ENCODE measurements around the gene FNDC10.

The FNDC10 gene

DNA sequence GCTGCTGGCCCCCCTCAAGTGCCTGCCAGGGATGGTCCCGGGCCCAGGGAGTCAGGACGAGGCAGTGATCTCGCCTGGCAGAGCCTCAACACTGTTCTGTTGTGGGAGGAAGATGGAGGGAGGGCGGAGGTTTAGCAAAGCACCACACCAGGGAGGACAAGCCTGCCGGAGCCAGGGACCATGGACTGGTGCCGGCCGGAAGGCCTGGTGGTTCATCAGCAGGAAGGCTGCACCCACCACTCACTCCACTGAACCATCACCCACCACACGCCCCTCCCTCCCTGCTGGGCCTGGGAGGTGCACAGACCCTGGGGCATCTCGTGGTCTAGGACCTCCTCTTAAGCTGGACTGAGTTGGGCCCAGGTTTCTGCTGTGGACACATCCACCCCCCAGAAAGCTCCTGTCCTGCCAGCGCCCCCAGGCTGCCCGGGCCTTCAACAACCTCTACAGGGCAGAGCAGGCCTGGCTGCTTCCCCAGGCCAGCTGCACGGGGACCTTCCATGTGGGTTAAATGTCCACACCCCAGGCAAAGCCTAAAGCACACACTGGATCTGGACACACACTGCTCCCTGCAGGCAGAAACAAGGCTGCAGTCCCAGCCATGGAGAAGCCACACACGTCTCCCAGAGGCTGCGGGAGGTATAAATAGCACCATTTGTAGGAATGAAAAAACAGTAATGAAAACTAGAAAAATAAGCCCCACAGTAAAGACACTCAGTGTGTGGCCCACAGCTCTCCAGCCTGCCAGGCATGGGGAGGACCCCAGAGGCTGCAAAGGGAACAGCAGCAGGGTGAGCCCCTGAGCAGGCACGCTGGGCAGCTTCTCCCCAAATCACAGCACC lies 49.1 kb downstream of the FNDC10 start:
- DNase-seq (ENCODE audit: low spot score), result no peak
- in situ Hi-C loops (cut with MboI; ENCODE audit: low pct_unique_long_range_greater_than_20kb, low sequenced_read_pairs, unreplicated experiment), result no loop called here
- TF ChIP-seq, protein P1, sequence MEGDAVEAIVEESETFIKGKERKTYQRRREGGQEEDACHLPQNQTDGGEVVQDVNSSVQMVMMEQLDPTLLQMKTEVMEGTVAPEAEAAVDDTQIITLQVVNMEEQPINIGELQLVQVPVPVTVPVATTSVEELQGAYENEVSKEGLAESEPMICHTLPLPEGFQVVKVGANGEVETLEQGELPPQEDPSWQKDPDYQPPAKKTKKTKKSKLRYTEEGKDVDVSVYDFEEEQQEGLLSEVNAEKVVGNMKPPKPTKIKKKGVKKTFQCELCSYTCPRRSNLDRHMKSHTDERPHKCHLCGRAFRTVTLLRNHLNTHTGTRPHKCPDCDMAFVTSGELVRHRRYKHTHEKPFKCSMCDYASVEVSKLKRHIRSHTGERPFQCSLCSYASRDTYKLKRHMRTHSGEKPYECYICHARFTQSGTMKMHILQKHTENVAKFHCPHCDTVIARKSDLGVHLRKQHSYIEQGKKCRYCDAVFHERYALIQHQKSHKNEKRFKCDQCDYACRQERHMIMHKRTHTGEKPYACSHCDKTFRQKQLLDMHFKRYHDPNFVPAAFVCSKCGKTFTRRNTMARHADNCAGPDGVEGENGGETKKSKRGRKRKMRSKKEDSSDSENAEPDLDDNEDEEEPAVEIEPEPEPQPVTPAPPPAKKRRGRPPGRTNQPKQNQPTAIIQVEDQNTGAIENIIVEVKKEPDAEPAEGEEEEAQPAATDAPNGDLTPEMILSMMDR (IDR thresholded peaks at IDR 0.05; ENCODE audit: extremely low read depth, insufficient read depth, missing control alignments), result no peak

DNA sequence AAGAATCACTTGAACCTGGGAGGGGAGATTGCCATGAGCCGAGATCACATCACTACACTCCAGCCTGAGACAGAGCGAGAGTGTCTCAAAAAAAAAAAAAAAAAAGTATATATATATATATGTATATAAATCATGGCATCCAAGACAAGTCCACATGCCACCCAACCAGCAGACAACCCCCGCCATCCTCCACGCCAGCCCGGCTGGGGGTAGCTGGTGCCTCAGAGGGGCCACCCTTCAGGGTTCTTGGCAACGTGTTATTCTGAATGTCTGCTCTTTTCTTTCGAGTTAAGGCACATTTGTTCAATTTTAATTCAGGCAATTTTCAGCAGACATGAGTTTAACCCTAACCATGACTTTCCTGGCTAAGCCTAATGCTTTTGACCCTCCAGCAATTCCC lies 49.8 kb downstream of the FNDC10 start:
- TF ChIP-seq, protein P1 (IDR thresholded peaks at IDR 0.05; ENCODE audit: extremely low read depth, insufficient read depth, missing control alignments), result no peak
- in situ Hi-C loops (cut with MboI; ENCODE audit: low pct_unique_long_range_greater_than_20kb, low sequenced_read_pairs, unreplicated experiment), result no loop called here
- DNase-seq (ENCODE audit: low spot score), result no peak

DNA sequence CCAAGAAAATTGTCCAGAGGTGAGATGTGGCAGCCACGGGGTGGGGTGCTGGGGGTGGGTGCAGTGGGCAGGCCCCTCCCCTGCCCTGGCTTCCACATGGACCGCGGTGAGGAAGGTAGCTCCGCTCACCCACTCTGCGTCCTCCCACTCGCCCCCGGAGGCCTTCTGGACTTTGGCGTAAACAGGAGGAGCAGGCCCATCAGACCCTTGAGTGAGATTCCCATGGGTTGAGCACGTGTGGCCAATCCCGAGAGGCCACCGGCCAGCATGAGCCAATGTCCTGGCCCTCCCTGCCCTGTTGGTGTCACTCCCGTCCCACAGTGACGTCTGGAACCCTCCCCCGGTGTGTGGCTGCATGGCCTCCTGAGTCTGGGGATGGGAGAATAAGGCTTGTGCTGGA lies 51.3 kb downstream of the FNDC10 start:
- in situ Hi-C loops (cut with MboI; ENCODE audit: low pct_unique_long_range_greater_than_20kb, low sequenced_read_pairs, unreplicated experiment), result no loop called here
- TF ChIP-seq, protein P1 (IDR thresholded peaks at IDR 0.05; ENCODE audit: extremely low read depth, insufficient read depth, missing control alignments), result no peak
- DNase-seq (ENCODE audit: low spot score), result no peak

Data from GM13977 (cell line).